Duodenal mucosa (tissue), 2 donors: ENCODE results near the gene GIMAP2.

Experiments used
- H3K27ac ChIP-seq: one replicate; pipeline ENCODE4 v1.7.0; 2013; ENCODE audit warnings: low read depth, low read length
- H3K27me3 ChIP-seq, 2 donors: one replicate each; pipeline ENCODE4 v1.7.0; 2013; ENCODE audit warnings: low read length in 2 of 2, control low read depth in 1 of 2; ENCODE audit not compliant: insufficient read depth in 2 of 2, control insufficient read depth in 1 of 2
- H3K36me3 ChIP-seq, 2 donors: one replicate each; pipeline ENCODE4 v1.7.0; 2013; ENCODE audit warnings: low read length in 2 of 2, control low read depth in 1 of 2; ENCODE audit not compliant: insufficient read depth in 2 of 2, control insufficient read depth in 1 of 2
- H3K4me1 ChIP-seq, 2 donors: one replicate each; pipeline ENCODE4 v1.7.0; 2013; ENCODE audit warnings: low read length in 2 of 2, control low read depth in 1 of 2; ENCODE audit not compliant: insufficient read depth in 2 of 2, control insufficient read depth in 1 of 2
- H3K4me3 ChIP-seq, 2 donors: one replicate each; pipeline ENCODE4 v1.7.0; 2013; ENCODE audit warnings: low read length in 2 of 2, low read depth in 1 of 2
- H3K9ac ChIP-seq, 2 donors: one replicate each; pipeline ENCODE4 v1.7.0; 2013; ENCODE audit warnings: low read length in 2 of 2, low read depth in 1 of 2
- H3K9me3 ChIP-seq, 2 donors: one replicate each; pipeline ENCODE4 v1.7.0; 2013; ENCODE audit warnings: low read length in 2 of 2, control low read depth in 1 of 2; ENCODE audit not compliant: control insufficient read depth in 1 of 2

GIMAP2 gene

GRCh38 chr7:150716368-150716767 is 30.9 kb downstream of the GIMAP2 start, which contains the start of gene GIMAP1:
Gene GIMAP1, plus strand, starts transcription at chr7:150716613. Its CDS starts 2,435 bp downstream, at chr7:150719048.
- H3K4me3 ChIP-seq = peak within 1 kb of the TSS; percentile 70 to 73
- H3K9me3 ChIP-seq = no peaks in the 10 kb centered on the region
- peak within 1 kb of the TSS; percentile 58 for H3K27ac ChIP-seq
- peak within 1 kb of the TSS; percentile 12 to 68 for H3K9ac ChIP-seq
- H3K27me3 ChIP-seq = no peaks in the 10 kb centered on the region
- peaks cover 0 to 7% of the 10 kb centered on the region in 2 donors for H3K36me3 ChIP-seq
- no peaks in the 10 kb centered on the region for H3K4me1 ChIP-seq

- peaks cover 0 to 7% of the 10 kb centered on the region in 2 donors for H3K36me3 ChIP-seq
- no peaks in the 10 kb centered on the region for H3K9me3 ChIP-seq
- peak overlapping the region; percentile 70 to 73 for H3K4me3 ChIP-seq
- H3K27me3 ChIP-seq = no peaks in the 10 kb centered on the region
- H3K27ac ChIP-seq = peak overlapping the region; percentile 49
- H3K9ac ChIP-seq = peak overlapping the region; percentile 12 to 68
- no peaks in the 10 kb centered on the region for H3K4me1 ChIP-seq
These were observed 31.4 kb downstream of the GIMAP2 start for GRCh38 chr7:150716939-150717338.

- peak overlapping the region; percentile 70 to 73 for H3K4me3 ChIP-seq
These were observed 32.4 kb downstream of the GIMAP2 start for GRCh38 chr7:150717814-150718420.

GRCh38 chr7:150719436-150719835 is 33.9 kb downstream of the GIMAP2 start:
- no peaks in the 10 kb centered on the region for H3K9me3 ChIP-seq
- peaks cover 0 to 7% of the 10 kb centered on the region in 2 donors for H3K36me3 ChIP-seq
- no peak overlapping the region for H3K4me3 ChIP-seq
- H3K4me1 ChIP-seq = no peaks in the 10 kb centered on the region
- H3K27me3 ChIP-seq = no peaks in the 10 kb centered on the region
- no peak overlapping the region for H3K27ac ChIP-seq
- H3K9ac ChIP-seq = no peak overlapping the region

More at GRCh38 chr7:150717814-150718420, 32.4 kb downstream of the GIMAP2 start:
- Histone ChIP-seq H3K4me1 (no peaks in the 10 kb centered on the region), H3K36me3 (peaks cover 0 to 7% of the 10 kb centered on the region in 2 donors), H3K27ac (peak overlapping the region; percentile 11), H3K9ac (peak overlapping the region in 1 of 2 donors; percentile 57), H3K9me3 (no peaks in the 10 kb centered on the region), H3K27me3 (no peaks in the 10 kb centered on the region)

- no peak overlapping the region for H3K27ac ChIP-seq
- no peak overlapping the region for H3K4me3 ChIP-seq
- peaks cover 0 to 7% of the 10 kb centered on the region in 2 donors for H3K36me3 ChIP-seq
- no peaks in the 10 kb centered on the region for H3K4me1 ChIP-seq
- no peaks in the 10 kb centered on the region for H3K27me3 ChIP-seq
- no peak overlapping the region for H3K9ac ChIP-seq
- no peaks in the 10 kb centered on the region for H3K9me3 ChIP-seq
These were observed 34.7 kb downstream of the GIMAP2 start for GRCh38 chr7:150719960-150720891.

- H3K4me1 ChIP-seq = no peaks in the 10 kb centered on the region
- no peak overlapping the region for H3K27ac ChIP-seq
- no peaks in the 10 kb centered on the region for H3K9me3 ChIP-seq
- H3K4me3 ChIP-seq = no peak overlapping the region
- no peak overlapping the region for H3K9ac ChIP-seq
- H3K27me3 ChIP-seq = no peaks in the 10 kb centered on the region
- peaks cover 0 to 7% of the 10 kb centered on the region in 2 donors for H3K36me3 ChIP-seq
These were observed 36.5 kb downstream of the GIMAP2 start for GRCh38 chr7:150721970-150722373.

- Histone ChIP-seq H3K4me1 (no peaks in the 10 kb centered on the region), H3K4me3 (no peak overlapping the region), H3K27me3 (no peaks in the 10 kb centered on the region), H3K9ac (no peak overlapping the region), H3K27ac (no peak overlapping the region), H3K9me3 (no peaks in the 10 kb centered on the region), H3K36me3 (peaks cover 0 to 7% of the 10 kb centered on the region in 2 donors)
These were observed 37.0 kb downstream of the GIMAP2 start for GRCh38 chr7:150722431-150722931.

- Histone ChIP-seq H3K9ac (no peak overlapping the region), H3K27me3 (no peaks in the 10 kb centered on the region), H3K9me3 (no peaks in the 10 kb centered on the region), H3K4me1 (peaks cover 5 to 6% of the 10 kb centered on the region in 2 donors), H3K27ac (no peak overlapping the region), H3K4me3 (no peak overlapping the region), H3K36me3 (peaks cover 0 to 7% of the 10 kb centered on the region in 2 donors)
These were observed 38.0 kb downstream of the GIMAP2 start for GRCh38 chr7:150723467-150723866.

GRCh38 chr7:150727381-150727780 is 41.9 kb downstream of the GIMAP2 start:
- H3K9ac ChIP-seq = no peak overlapping the region
- H3K4me1 ChIP-seq = peaks cover 5 to 6% of the 10 kb centered on the region in 2 donors
- H3K9me3 ChIP-seq = no peaks in the 10 kb centered on the region
- H3K27ac ChIP-seq = no peak overlapping the region
- no peak overlapping the region for H3K4me3 ChIP-seq
- H3K36me3 ChIP-seq = no peaks in the 10 kb centered on the region
- no peaks in the 10 kb centered on the region for H3K27me3 ChIP-seq

- H3K9me3 ChIP-seq = no peaks in the 10 kb centered on the region
- H3K27me3 ChIP-seq = no peaks in the 10 kb centered on the region
- no peak overlapping the region for H3K9ac ChIP-seq
- no peak overlapping the region for H3K4me3 ChIP-seq
- no peaks in the 10 kb centered on the region for H3K36me3 ChIP-seq
- H3K4me1 ChIP-seq = peaks cover 5 to 6% of the 10 kb centered on the region in 2 donors
- no peak overlapping the region for H3K27ac ChIP-seq
These were observed 42.5 kb downstream of the GIMAP2 start for GRCh38 chr7:150728011-150728410.
